HCT116 (cell line): ENCODE data around the gene MEI1. TPM values are rescaled to one million over a fixed set of nuclear protein-coding genes. Genes with fewer than 3 reads are reported as not detected.
A peak's percentile ranks its signal among the peaks of the same experiment; 100 is the strongest.

Experiments
- ATAC-seq: fragments of 200-7000 bp; cut with Tn5 transposase; 2 replicates; pipeline ENCODE4 v1.9.1; 2020; ENCODE audit warnings: mild to moderate bottlenecking, moderate library complexity
- BruUV-seq: library from RNA; stranded (reverse); fragments of 400-500 nt; replicated peaks from 2 replicates; lab custom pipeline; 2021; lab: Mats Ljungman, UMichigan
- CTCF ChIA-PET: fragments of 300-600 bp; sonication (Branson Sonifier 250); formaldehyde crosslinking; loops from one replicate; lab custom pipeline; 2021; ENCODE audit warnings: antibody characterized with exemption; lab: Charles Lee
- POLR2A ChIA-PET: fragments of 300-600, 350-600 bp; sonication (Branson Sonifier 250); formaldehyde crosslinking; loops from one replicate; lab custom pipeline; 2021; ENCODE audit warnings: antibody characterized with exemption; lab: Charles Lee
- RAD21 ChIA-PET, 2 experiments: fragments of 300-600 bp; sonication (Branson Sonifier 250); formaldehyde crosslinking; loops; one replicate each; lab custom pipeline; 2023; ENCODE audit warnings: low total read pairs in 2 of 2; ENCODE audit not compliant: uncharacterized antibody in 2 of 2, unreplicated experiment in 2 of 2, low non-redundant PET in 1 of 2; lab: Charles Lee
- DNase-seq: peaks from one replicate; pipeline ENCODE4 v3.0.0-alpha.2; 2010; ENCODE audit warnings: low read depth, low spot score
- H2AFZ ChIP-seq: fragments of 200-600 bp; shearing (Covaris generic), sonication (generic); 2 replicates; pipeline ENCODE4 v1.6.1; 2017; ENCODE audit warnings: low read depth, mixed run types, mixed read lengths, antibody characterized with exemption, low read length; ENCODE audit not compliant: poor library complexity, severe bottlenecking
- H3K27ac ChIP-seq: 2 replicates; pipeline ENCODE4 v1.5.1; 2012; ENCODE audit warnings: low read depth, low read length
- H3K27me3 ChIP-seq: fragments of 200-600 bp; sonication (generic); 2 replicates; pipeline ENCODE4 v1.6.1; 2016; ENCODE audit warnings: mixed run types, low read length, mixed read lengths; ENCODE audit not compliant: insufficient read depth
- H3K36me3 ChIP-seq, 2 experiments: fragments of 200-500 bp in 1 of 2; fragments of 200-600 bp in 1 of 2; sonication (Bioruptor generic) in 1 of 2; sonication (generic) in 1 of 2; 2 replicates each; pipeline versions ENCODE4 v1.5.1 to v1.6.1; 2014 to 2016; ENCODE audit warnings: low read length in 2 of 2, inconsistent platforms in 1 of 2, mixed read lengths in 1 of 2, mixed run types in 1 of 2; ENCODE audit not compliant: insufficient read depth in 2 of 2, control insufficient read depth in 1 of 2
- H3K4me1 ChIP-seq, 2 experiments: fragments of 200-600 bp in 1 of 2; sonication (generic) in 1 of 2; 2 replicates each; pipeline versions ENCODE4 v1.5.1 to v1.6.1; 2012 to 2017; ENCODE audit warnings: low read length in 2 of 2, inconsistent platforms in 1 of 2, mild to moderate bottlenecking in 1 of 2, mixed read lengths in 1 of 2, mixed run types in 1 of 2, moderate library complexity in 1 of 2; ENCODE audit not compliant: insufficient read depth in 2 of 2, control insufficient read depth in 1 of 2
- H3K4me2 ChIP-seq: fragments of 200-600 bp; sonication (generic); 2 replicates; pipeline ENCODE4 v1.6.1; 2017; ENCODE audit warnings: mixed run types, low read length, mixed read lengths
- H3K4me3 ChIP-seq, 2 experiments: fragments of 200-600 bp in 1 of 2; sonication (generic) in 1 of 2; replicated peaks in 1 of 2; 2 replicates each; pipeline ENCODE4 v1.5.1; 2011 to 2016; ENCODE audit warnings: low read length in 2 of 2, control low read depth in 1 of 2, low read depth in 1 of 2, mild to moderate bottlenecking in 1 of 2, mixed read lengths in 1 of 2, mixed run types in 1 of 2
- H3K79me2 ChIP-seq: fragments of 200-600 bp; sonication (generic); 2 replicates; pipeline ENCODE4 v1.6.1; 2017; ENCODE audit warnings: mild to moderate bottlenecking, mixed run types, low read length, moderate library complexity, mixed read lengths; ENCODE audit not compliant: insufficient read depth
- H3K9ac ChIP-seq: fragments of 200-600 bp; sonication (generic); 2 replicates; pipeline ENCODE4 v1.6.1; 2016; ENCODE audit warnings: low read length, mixed read lengths
- H3K9me2 ChIP-seq: fragments of 200-600 bp; sonication (generic), shearing (Covaris generic); 2 replicates; pipeline ENCODE4 v1.6.1; 2017; ENCODE audit warnings: mixed run types, mild to moderate bottlenecking, moderate library complexity; ENCODE audit not compliant: insufficient read depth
- H3K9me3 ChIP-seq, 2 experiments: fragments of 200-500 bp in 1 of 2; fragments of 200-600 bp in 1 of 2; sonication (Bioruptor generic) in 1 of 2; sonication (generic) in 1 of 2; 2 replicates each; pipeline ENCODE4 v1.6.1; 2014 to 2017; ENCODE audit warnings: low read length in 2 of 2, mixed read lengths in 2 of 2, inconsistent platforms in 1 of 2, low read depth in 1 of 2, mild to moderate bottlenecking in 1 of 2, mixed run types in 1 of 2, moderate library complexity in 1 of 2; ENCODE audit not compliant: control insufficient read depth in 1 of 2, insufficient read depth in 1 of 2
- H4K20me1 ChIP-seq: fragments of 200-600 bp; sonication (generic), shearing (Covaris generic); 2 replicates; pipeline ENCODE4 v1.6.1; 2017; ENCODE audit warnings: mixed run types, mild to moderate bottlenecking, moderate library complexity; ENCODE audit not compliant: insufficient read depth
- ATF3 ChIP-seq: IDR thresholded peaks from 2 replicates; pipeline ENCODE4 v1.6.1; 2012
- CTCF ChIP-seq, 3 experiments: fragments of 200-600 bp in 1 of 3; sonication (generic) in 1 of 3; IDR thresholded peaks in 2 of 3; conservative IDR thresholded peaks in 1 of 3; 2 replicates each; pipeline ENCODE4 v1.5.1; 2012 to 2017; ENCODE audit warnings: low read depth in 2 of 3, low read length in 2 of 3, antibody characterized with exemption in 1 of 3, borderline replicate concordance in 1 of 3, control low read depth in 1 of 3, mild to moderate bottlenecking in 1 of 3, mixed read lengths in 1 of 3, mixed run types in 1 of 3, moderate library complexity in 1 of 3; ENCODE audit not compliant: insufficient read depth in 1 of 3
- EGR1 ChIP-seq: IDR thresholded peaks from 2 replicates; pipeline ENCODE4 v1.6.1; 2012; ENCODE audit warnings: low read depth
- EZH2phosphoT487 ChIP-seq: fragments of 200-600 bp; IDR thresholded peaks from 2 replicates; pipeline ENCODE4 v1.6.1; 2018; ENCODE audit warnings: antibody characterized with exemption, borderline replicate concordance
- FOSL1 ChIP-seq: IDR thresholded peaks from 2 replicates; pipeline ENCODE4 v1.6.1; 2012; ENCODE audit warnings: low read depth
- MAX ChIP-seq: IDR thresholded peaks from 2 replicates; pipeline ENCODE4 v1.6.1; 2012
- REST ChIP-seq: IDR thresholded peaks from 2 replicates; pipeline ENCODE4 v1.6.1; 2012; ENCODE audit warnings: low read depth
- SIN3A ChIP-seq: IDR thresholded peaks from 2 replicates; pipeline ENCODE4 v1.6.1; 2012; ENCODE audit warnings: low read depth
- TCF7L2 ChIP-seq: IDR thresholded peaks from 2 replicates; pipeline ENCODE4 v1.7.0; 2011; ENCODE audit warnings: borderline replicate concordance, inconsistent platforms; ENCODE audit not compliant: insufficient read depth, insufficient read length; ENCODE audit errors: extremely low read depth
- YY1 ChIP-seq: IDR thresholded peaks from 2 replicates; pipeline ENCODE4 v1.6.1; 2011; ENCODE audit warnings: low read length, low read depth, moderate library complexity, mild to moderate bottlenecking; ENCODE audit not compliant: insufficient replicate concordance; ENCODE audit errors: extremely low read depth
- ZNF274 ChIP-seq: fragments of 200-500 bp; sonication (Bioruptor generic); IDR thresholded peaks from 2 replicates; pipeline ENCODE4 v1.6.1; 2014; ENCODE audit warnings: mild to moderate bottlenecking, low read depth, low read length, inconsistent platforms
- intact Hi-C: fragments of 100-400 bp; cut with micrococcal nuclease; formaldehyde crosslinking; loops from 2 replicates; pipeline ENCODE4 v1.10.0; 2022
- total RNA-seq: library from RNA; stranded (reverse); gene quantifications from one replicate; pipeline ENCODE4 v1.2.1, GENCODE V29; 2021; ENCODE audit not compliant: unreplicated experiment

Gene MEI1
- total RNA-seq, 1 experiment from 2014 or later, result 0.64 TPM

- no TSS peak for BruUV-seq
- Histone ChIP-seq H3K4me2 (peak overlapping the region; percentile 78), H3K36me3 (no peaks in the 10 kb centered on the region), H4K20me1 (no peaks in the 10 kb centered on the region), H3K27me3 (no peaks in the 10 kb centered on the region), H3K4me3 (peak overlapping the region; percentile 66 to 93), H3K4me1 (peaks cover 11 to 20% of the 10 kb centered on the region in 2 experiments), H3K9ac (peak overlapping the region; percentile 85; the same call in 1 of the 2 replicates), H2AFZ (no peak overlapping the region), H3K79me2 (peaks cover 43% of the 10 kb centered on the region), H3K9me3 (no peaks in the 10 kb centered on the region), H3K27ac (no peak overlapping the region), H3K9me2 (no peaks in the 10 kb centered on the region)
- CTCF ChIA-PET, result interaction anchor here (2.5 kb wide), 1 partner anchor 55 kb away, joined by 8 read pairs; no protein-coding TSS in a partner anchor
- TF ChIP-seq EGR1 (no peak), CTCF (IDR thresholded peaks at IDR 0.05 in 2 of 3, conservative IDR thresholded peaks at IDR 0.05 in 1 of 3; ENCODE audit: borderline replicate concordance in 1 of 3, insufficient read depth in 1 of 3, low read depth in 2 of 3, low read length in 2 of 3) (no peak), EZH2phosphoT487 (no peak), ATF3 (no peak), SIN3A (no peak), ZNF274 (no peak), YY1 (no peak), REST (no peak), MAX (no peak), TCF7L2 (no peak), FOSL1 (no peak)
- RAD21 ChIA-PET, result no interaction called here
- POLR2A ChIA-PET, result interaction anchor here (1.4 kb wide), 1 partner anchor 29 kb away, joined by 4 read pairs; no protein-coding TSS in a partner anchor
- intact Hi-C loops, result no loop called here
- no peak for ATAC-seq
- DNase-seq, result no peak
Measured at GRCh38 chr22:41801886-41802285, 102.6 kb downstream of the MEI1 start.
